WTC11 (cell line): ENCODE results near the gene DNAH5. TPM values are rescaled to one million over a fixed set of nuclear protein-coding genes. Genes with fewer than 3 reads are reported as not detected.

ENCODE experiments used
- ATAC-seq: fragments of 200-7000 bp; cut with Tn5 transposase; 2 replicates; pipeline ENCODE4 v1.10.0; 2021; ENCODE audit warnings: mild to moderate bottlenecking, moderate library complexity
- CTCF ChIA-PET: fragments of 300-600 bp; sonication (Branson Sonifier 250); formaldehyde crosslinking; loops from one replicate; lab custom pipeline; 2021; ENCODE audit warnings: antibody characterized with exemption; lab: Charles Lee
- POLR2A ChIA-PET: fragments of 350-600 bp; sonication (Branson Sonifier 250); formaldehyde crosslinking; loops from one replicate; lab custom pipeline; 2021; ENCODE audit warnings: antibody characterized with exemption; lab: Charles Lee
- DNase-seq: peaks from one replicate; pipeline ENCODE4 v3.0.0; 2021; ENCODE audit warnings: low spot score
- H3K27ac Mint-ChIP-seq: 2 replicates; pipeline ENCODE4 v1.8.0; 2021; ENCODE audit warnings: mixed read lengths
- H3K27me3 Mint-ChIP-seq: 2 replicates; pipeline ENCODE4 v1.8.0; 2021; ENCODE audit warnings: low read depth, mild to moderate bottlenecking, moderate library complexity, mixed read lengths
- H3K36me3 Mint-ChIP-seq: 2 replicates; pipeline ENCODE4 v1.8.0; 2021; ENCODE audit warnings: mixed read lengths
- H3K4me1 Mint-ChIP-seq: 2 replicates; pipeline ENCODE4 v1.8.0; 2022; ENCODE audit warnings: mixed read lengths
- H3K4me3 Mint-ChIP-seq: 2 replicates; pipeline ENCODE4 v1.8.0; 2021; ENCODE audit warnings: mild to moderate bottlenecking, moderate library complexity, mixed read lengths
- H3K9me3 Mint-ChIP-seq: 2 replicates; pipeline ENCODE4 v1.8.0; 2021; ENCODE audit warnings: mixed read lengths
- AFF4 ChIP-seq: sonication (generic); formaldehyde crosslinking; IDR thresholded peaks from 2 replicates; pipeline ENCODE4 v1.8.1; 2023; ENCODE audit warnings: mild to moderate bottlenecking, missing genetic modification reagents, borderline replicate concordance
- ATF2 ChIP-seq: sonication (generic); formaldehyde crosslinking; IDR thresholded peaks from 2 replicates; pipeline ENCODE4 v1.8.1; 2022; ENCODE audit warnings: low read depth, missing genetic modification reagents, borderline replicate concordance
- CBFB ChIP-seq: sonication (generic); formaldehyde crosslinking; IDR thresholded peaks from 2 replicates; pipeline ENCODE4 v1.8.1; 2022; ENCODE audit warnings: mild to moderate bottlenecking, low read depth, missing genetic modification reagents
- ESRRA ChIP-seq: sonication (generic); formaldehyde crosslinking; IDR thresholded peaks from 2 replicates; pipeline ENCODE4 v1.8.1; 2022; ENCODE audit warnings: mild to moderate bottlenecking, missing genetic modification reagents, borderline replicate concordance
- HMGXB4 ChIP-seq: sonication (generic); formaldehyde crosslinking; IDR thresholded peaks from 2 replicates; pipeline ENCODE4 v1.8.1; 2023; ENCODE audit warnings: mild to moderate bottlenecking, moderate library complexity, missing genetic modification reagents
- IRF1 ChIP-seq: sonication (generic); formaldehyde crosslinking; IDR thresholded peaks from 2 replicates; pipeline ENCODE4 v1.8.0; 2023; ENCODE audit warnings: missing genetic modification reagents
- JUN ChIP-seq: sonication (generic); formaldehyde crosslinking; IDR thresholded peaks from 2 replicates; pipeline ENCODE4 v1.8.0; 2023; ENCODE audit warnings: mild to moderate bottlenecking, missing genetic modification reagents
- NFE2L1 ChIP-seq: sonication (generic); formaldehyde crosslinking; IDR thresholded peaks from 2 replicates; pipeline ENCODE4 v1.8.1; 2023; ENCODE audit warnings: missing genetic modification reagents
- NFYB ChIP-seq: sonication (generic); formaldehyde crosslinking; conservative IDR thresholded peaks from 2 replicates; pipeline ENCODE4 v1.8.0; 2022; ENCODE audit warnings: low read depth, missing genetic modification reagents
- NR2C2 ChIP-seq: sonication (generic); formaldehyde crosslinking; IDR thresholded peaks from 2 replicates; pipeline ENCODE4 v1.8.0; 2022; ENCODE audit warnings: mild to moderate bottlenecking, missing genetic modification reagents
- PRDM15 ChIP-seq: sonication (generic); formaldehyde crosslinking; IDR thresholded peaks from 2 replicates; pipeline ENCODE4 v1.8.0; 2022; ENCODE audit warnings: missing genetic modification reagents
- SMAD3 ChIP-seq: sonication (generic); formaldehyde crosslinking; IDR thresholded peaks from 2 replicates; pipeline ENCODE4 v1.8.0; 2022; ENCODE audit warnings: missing genetic modification reagents, mild to moderate bottlenecking, borderline replicate concordance
- USF2 ChIP-seq: sonication (generic); formaldehyde crosslinking; IDR thresholded peaks from 2 replicates; pipeline ENCODE4 v1.8.1; 2023; ENCODE audit warnings: mild to moderate bottlenecking, missing genetic modification reagents, moderate library complexity
- ZBTB21 ChIP-seq: sonication (generic); formaldehyde crosslinking; IDR thresholded peaks from 2 replicates; pipeline ENCODE4 v1.8.1; 2023; ENCODE audit warnings: mild to moderate bottlenecking, missing genetic modification reagents, borderline replicate concordance
- ZNF138 ChIP-seq: sonication (generic); formaldehyde crosslinking; conservative IDR thresholded peaks from 2 replicates; pipeline ENCODE4 v1.8.1; 2022; ENCODE audit warnings: mild to moderate bottlenecking, moderate library complexity, missing genetic modification reagents
- ZNF317 ChIP-seq: sonication (generic); formaldehyde crosslinking; IDR thresholded peaks from 2 replicates; pipeline ENCODE4 v1.8.1; 2023; ENCODE audit warnings: low read depth, mild to moderate bottlenecking, moderate library complexity, missing genetic modification reagents, borderline replicate concordance
- total RNA-seq: library from RNA; stranded (reverse); gene quantifications from 3 replicates; pipeline ENCODE4 v1.2.3, GENCODE V29; 2021
- TF ChIP-seq, protein P1 (sequence below): sonication (generic); formaldehyde crosslinking; IDR thresholded peaks from 2 replicates; pipeline ENCODE4 v1.8.0; 2022; ENCODE audit warnings: mild to moderate bottlenecking, missing genetic modification reagents

Gene DNAH5
- total RNA-seq, 1 experiment from 2014 or later: 0.35 TPM

- ATAC-seq: no peak
- POLR2A ChIA-PET: no interaction called here
- H3K9me3 Mint-ChIP-seq: peaks cover 27% of the 10 kb centered on the region
- no peak for TF ChIP-seq CBFB (CRISPR knock-in tag)
- TF ChIP-seq JUN (CRISPR knock-in tag): no peak
- TF ChIP-seq NFYB (CRISPR knock-in tag): no peak
- TF ChIP-seq ZNF138 (CRISPR knock-in tag): no peak
- TF ChIP-seq HMGXB4 (CRISPR knock-in tag): no peak
- no peak for TF ChIP-seq USF2 (CRISPR knock-in tag)
- TF ChIP-seq ZBTB21 (CRISPR knock-in tag): no peak
- TF ChIP-seq IRF1 (CRISPR knock-in tag): no peak
- no peak for TF ChIP-seq AFF4 (CRISPR knock-in tag)
- TF ChIP-seq ATF2 (CRISPR knock-in tag): no peak
- TF ChIP-seq, protein P1, sequence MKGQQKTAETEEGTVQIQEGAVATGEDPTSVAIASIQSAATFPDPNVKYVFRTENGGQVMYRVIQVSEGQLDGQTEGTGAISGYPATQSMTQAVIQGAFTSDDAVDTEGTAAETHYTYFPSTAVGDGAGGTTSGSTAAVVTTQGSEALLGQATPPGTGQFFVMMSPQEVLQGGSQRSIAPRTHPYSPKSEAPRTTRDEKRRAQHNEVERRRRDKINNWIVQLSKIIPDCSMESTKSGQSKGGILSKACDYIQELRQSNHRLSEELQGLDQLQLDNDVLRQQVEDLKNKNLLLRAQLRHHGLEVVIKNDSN (CRISPR knock-in tag): no peak
- no peak for TF ChIP-seq ZNF317
- TF ChIP-seq NR2C2: no peak
- TF ChIP-seq SMAD3: no peak
- no peak for TF ChIP-seq ESRRA (CRISPR knock-in tag)
- no peak for TF ChIP-seq NFE2L1 (CRISPR knock-in tag)
- TF ChIP-seq, all 79 proteins: peak for 0
- H3K4me3 Mint-ChIP-seq: no peak overlapping the region
- peaks cover 11% of the 10 kb centered on the region for H3K36me3 Mint-ChIP-seq
- CTCF ChIA-PET: no interaction called here
- no peak overlapping the region for H3K27ac Mint-ChIP-seq
- no peaks in the 10 kb centered on the region for H3K4me1 Mint-ChIP-seq
- DNase-seq: no peak
- H3K27me3 Mint-ChIP-seq: no peaks in the 10 kb centered on the region
Measured at GRCh38 chr5:13932561-13932960, 11.9 kb downstream of the DNAH5 start.

DNA sequence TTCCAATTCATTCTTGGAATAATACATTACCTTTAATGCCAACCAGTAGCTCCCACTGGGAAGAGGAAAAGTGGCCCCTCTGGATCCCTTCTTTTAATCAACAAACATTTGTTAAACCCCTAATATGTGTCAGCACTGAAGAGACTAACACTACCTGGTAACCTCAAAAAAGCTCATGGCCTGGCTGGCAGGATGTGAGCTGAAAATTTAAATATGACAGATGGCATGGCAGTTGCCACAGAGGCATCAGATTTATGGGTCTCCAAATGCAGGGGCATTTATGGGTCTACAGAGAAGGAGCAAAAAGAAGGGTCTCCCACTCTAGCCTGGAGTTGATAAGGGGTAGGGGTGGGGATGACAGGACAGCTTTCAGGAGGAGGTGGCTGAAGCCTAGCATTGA is 12.5 kb downstream of the DNAH5 start:
- H3K27me3 Mint-ChIP-seq: no peaks in the 10 kb centered on the region
- H3K4me1 Mint-ChIP-seq: no peaks in the 10 kb centered on the region
- H3K9me3 Mint-ChIP-seq: peaks cover 27% of the 10 kb centered on the region
- no peak for TF ChIP-seq PRDM15 (CRISPR knock-in tag)
- no peak overlapping the region for H3K4me3 Mint-ChIP-seq
- no peak for DNase-seq
- no peak for ATAC-seq
- ChIA-PET POLR2A (no interaction called here), CTCF (no interaction called here)
- no peak overlapping the region for H3K27ac Mint-ChIP-seq
- peaks cover 11% of the 10 kb centered on the region for H3K36me3 Mint-ChIP-seq
